ENCODE data around the gene PPP2R5A. TPM values are rescaled to one million over a fixed set of nuclear protein-coding genes. Genes with fewer than 3 reads are reported as not detected.

The PPP2R5A gene
- total RNA-seq, 1 donor = 29.4 TPM

DNA sequence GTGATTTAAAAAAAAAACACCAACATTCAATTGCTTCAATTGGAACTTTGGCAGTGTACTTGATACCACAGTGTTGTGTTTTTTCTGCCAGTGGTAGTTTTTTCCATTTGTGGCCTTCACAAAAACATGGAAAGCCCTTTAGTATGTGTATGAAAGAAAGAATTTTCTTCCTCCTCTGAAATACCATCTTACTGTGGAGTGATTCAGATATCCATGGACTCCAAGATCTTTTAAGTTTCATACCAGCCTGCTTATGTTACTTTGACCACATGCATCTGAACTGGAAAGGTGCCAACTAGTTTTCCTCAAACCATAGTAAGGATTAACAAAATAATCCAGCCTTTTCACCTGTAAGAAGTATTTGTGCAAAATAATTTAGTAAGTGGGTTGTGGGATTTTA lies 3.4 kb downstream of the PPP2R5A start:
- TF ChIP-seq, protein P1, sequence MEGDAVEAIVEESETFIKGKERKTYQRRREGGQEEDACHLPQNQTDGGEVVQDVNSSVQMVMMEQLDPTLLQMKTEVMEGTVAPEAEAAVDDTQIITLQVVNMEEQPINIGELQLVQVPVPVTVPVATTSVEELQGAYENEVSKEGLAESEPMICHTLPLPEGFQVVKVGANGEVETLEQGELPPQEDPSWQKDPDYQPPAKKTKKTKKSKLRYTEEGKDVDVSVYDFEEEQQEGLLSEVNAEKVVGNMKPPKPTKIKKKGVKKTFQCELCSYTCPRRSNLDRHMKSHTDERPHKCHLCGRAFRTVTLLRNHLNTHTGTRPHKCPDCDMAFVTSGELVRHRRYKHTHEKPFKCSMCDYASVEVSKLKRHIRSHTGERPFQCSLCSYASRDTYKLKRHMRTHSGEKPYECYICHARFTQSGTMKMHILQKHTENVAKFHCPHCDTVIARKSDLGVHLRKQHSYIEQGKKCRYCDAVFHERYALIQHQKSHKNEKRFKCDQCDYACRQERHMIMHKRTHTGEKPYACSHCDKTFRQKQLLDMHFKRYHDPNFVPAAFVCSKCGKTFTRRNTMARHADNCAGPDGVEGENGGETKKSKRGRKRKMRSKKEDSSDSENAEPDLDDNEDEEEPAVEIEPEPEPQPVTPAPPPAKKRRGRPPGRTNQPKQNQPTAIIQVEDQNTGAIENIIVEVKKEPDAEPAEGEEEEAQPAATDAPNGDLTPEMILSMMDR (IDR thresholded peaks at IDR 0.05; ENCODE audit: insufficient read depth, low read depth, low read length) = no peak
- no peak overlapping the region for H3K4me3 ChIP-seq (ENCODE audit: low read depth, low read length)
- peak; percentile 36 for DNase-seq (ENCODE audit: low read depth)

DNA sequence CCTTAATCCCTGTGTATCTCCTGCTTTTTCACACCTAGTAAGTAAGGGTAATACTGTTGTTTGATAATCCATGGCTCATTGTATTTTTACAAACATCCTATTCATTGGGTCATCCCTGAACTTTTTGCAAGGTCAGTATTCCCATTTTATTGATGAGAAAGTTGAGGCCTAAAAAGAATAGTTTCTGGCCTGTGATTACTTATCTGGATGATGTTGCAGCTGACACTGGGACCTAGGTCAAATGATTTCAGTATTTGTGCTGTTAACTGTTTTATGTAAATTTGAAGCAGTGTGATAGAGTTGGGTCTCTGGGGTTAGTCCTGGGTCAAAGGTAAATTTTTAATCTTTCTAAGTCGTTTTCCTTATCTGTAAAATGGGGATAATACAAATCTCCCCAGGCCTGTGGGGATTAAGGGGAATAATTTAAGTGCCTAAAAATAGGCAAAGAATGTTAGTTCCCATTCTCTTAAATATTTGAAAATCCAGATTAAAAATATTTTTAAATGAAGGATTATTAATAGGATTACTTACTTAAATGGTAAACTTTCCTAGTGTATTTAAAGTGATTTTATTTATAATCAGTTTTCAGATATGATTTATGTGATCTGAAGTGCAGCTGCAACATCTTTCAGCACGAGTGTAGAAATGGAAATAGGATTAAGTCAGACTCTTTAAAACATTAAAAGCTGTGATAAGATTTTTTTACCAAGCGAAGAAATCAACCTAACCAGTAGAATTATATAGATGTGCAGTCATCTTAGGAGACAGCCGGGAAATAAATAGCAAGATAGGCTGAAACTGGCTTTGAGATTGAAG lies 4.3 kb downstream of the PPP2R5A start:
- TF ChIP-seq, protein P1 (IDR thresholded peaks at IDR 0.05; ENCODE audit: insufficient read depth, low read depth, low read length) = no peak
- H3K4me3 ChIP-seq (ENCODE audit: low read depth, low read length) = no peak overlapping the region
- no peak for DNase-seq (ENCODE audit: low read depth)

DNA sequence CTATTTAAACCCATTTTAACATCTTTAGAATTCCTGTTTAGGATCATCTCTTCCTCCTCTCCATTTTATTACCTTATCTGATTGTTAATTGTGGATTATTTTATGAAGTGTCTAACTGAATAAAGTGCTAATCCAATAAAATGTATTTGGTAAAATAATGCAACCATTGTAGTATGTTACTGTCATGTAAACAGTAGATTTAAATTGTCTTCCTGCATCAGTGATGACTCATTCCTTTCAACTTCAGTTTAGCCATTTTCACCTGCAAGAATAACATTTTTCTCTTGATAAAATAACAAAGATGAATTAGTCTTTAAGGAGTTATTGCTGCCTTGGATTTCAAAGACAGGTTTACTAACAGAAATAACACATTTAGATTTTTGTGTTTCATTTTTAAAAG lies 5.4 kb downstream of the PPP2R5A start:
- DNase-seq (ENCODE audit: low read depth) = no peak

DNA sequence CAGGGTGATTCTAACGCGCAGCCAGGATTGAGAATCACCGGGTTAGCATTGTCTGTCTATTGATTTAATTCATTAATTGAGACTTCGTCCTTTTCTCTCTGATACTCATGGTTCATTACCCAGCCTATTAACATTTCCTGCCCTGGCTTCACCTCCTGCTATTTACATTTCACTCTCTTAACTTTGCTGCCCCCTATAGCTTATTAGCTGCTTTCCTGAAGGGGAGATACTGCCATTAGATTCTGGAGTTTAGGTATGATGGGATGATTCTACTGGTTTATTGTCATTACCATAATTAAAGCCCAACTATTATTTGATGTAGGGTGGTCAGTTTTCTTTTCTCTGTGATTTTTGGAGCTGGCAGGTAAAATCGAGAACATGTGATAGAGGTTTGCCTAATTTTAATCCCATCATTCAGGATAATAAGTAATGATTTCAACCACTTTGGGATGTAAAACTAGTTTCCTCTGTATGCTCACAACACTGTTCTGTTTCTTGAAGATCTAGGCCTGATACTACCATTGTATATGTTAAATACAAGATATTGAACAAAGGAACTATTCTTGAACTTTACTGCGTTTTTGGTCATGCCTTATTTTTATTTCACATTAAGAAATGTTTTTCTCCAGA lies 6.4 kb downstream of the PPP2R5A start:
- peak; percentile 60 for DNase-seq (ENCODE audit: low read depth)
- no peak overlapping the region for H3K4me3 ChIP-seq (ENCODE audit: low read depth, low read length)
- TF ChIP-seq, protein P1 (IDR thresholded peaks at IDR 0.05; ENCODE audit: insufficient read depth, low read depth, low read length) = peak; percentile 87

More for the DNA sequence above, 5.4 kb downstream of the PPP2R5A start:
- TF ChIP-seq, protein P1 (IDR thresholded peaks at IDR 0.05; ENCODE audit: insufficient read depth, low read depth, low read length) = no peak
- no peak overlapping the region for H3K4me3 ChIP-seq (ENCODE audit: low read depth, low read length)

DNA sequence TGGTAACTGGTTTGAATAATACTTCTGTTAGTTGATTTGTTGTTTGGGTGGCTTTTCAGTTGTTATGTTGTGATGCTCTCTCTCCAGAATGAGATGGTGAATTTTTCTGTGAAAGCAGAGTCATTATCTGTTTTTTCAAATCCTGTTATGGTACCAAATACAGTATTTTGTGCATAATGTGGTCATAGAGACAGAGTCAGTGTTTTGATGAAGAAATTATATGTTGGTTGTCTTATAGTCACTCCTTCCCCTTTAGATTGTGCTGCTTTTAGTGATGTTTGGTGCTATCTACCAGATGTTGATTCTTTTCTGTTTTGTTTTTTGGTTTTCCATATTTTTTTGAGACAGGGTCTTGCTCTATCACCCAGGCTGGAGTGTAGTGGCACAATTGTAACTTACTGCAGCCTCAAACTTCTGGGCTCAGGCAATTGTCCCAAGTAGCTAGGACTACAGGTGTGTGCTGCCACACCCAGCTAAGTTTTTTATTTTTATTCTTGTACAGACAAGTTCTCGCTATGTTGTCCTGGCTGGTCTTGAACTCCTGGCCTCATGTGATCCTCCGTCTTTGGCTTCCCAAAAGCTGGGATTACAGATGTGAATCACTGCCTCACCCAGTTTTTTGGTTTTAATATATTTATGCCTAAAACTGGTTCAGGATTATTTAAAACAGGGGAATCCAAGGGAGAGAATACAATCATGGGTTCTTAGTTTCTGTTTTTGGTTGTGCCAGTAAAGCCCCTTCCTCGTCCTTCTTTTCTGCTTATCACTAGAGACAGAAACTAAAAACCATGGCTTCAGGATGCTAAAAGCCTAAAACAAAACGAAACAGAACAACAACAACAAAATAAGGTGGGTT lies 7.3 kb downstream of the PPP2R5A start:
- no peak for DNase-seq (ENCODE audit: low read depth)
- TF ChIP-seq, protein P1 (IDR thresholded peaks at IDR 0.05; ENCODE audit: insufficient read depth, low read depth, low read length) = no peak
- no peak overlapping the region for H3K4me3 ChIP-seq (ENCODE audit: low read depth, low read length)

DNA sequence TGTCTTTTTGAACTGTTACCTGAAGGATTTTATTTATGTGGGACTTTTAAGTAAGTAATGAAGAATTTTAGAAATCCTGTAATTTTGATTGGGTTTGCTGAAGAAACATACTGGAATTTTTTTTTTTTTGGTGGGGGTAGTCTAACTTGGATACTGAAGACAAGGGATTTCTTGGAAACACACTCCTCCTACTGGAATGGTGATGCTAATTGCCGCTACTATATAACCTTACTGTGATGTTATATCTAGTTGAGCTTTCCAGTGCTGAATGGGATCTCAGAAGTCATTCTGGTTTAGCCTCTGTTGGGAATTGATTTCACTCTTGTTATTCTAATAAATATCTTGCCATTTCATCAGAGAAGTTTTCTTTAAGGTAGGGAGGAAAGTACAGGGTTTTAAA lies 8.4 kb downstream of the PPP2R5A start:
- no peak overlapping the region for H3K4me3 ChIP-seq (ENCODE audit: low read depth, low read length)
- DNase-seq (ENCODE audit: low read depth) = peak; percentile 29
- TF ChIP-seq, protein P1 (IDR thresholded peaks at IDR 0.05; ENCODE audit: insufficient read depth, low read depth, low read length) = peak; percentile 35

Data from fibroblast of villous mesenchyme (primary cell).